Cardiac fibroblast (primary cell): ENCODE results near the gene COL11A2.
A peak's percentile ranks its signal among the peaks of the same experiment; 100 is the strongest.

ENCODE experiments used
- DNase-seq, 2 donors: peaks; one replicate each; pipeline versions ENCODE4 v3.0.0 to v3.0.0-alpha.2; 2010; ENCODE audit warnings: low read depth in 2 of 2
- H3K4me3 ChIP-seq, 2 donors: replicated peaks in 1 of 2; 1 replicate in 1 of 2; 2 replicates in 1 of 2; pipeline ENCODE4 v1.5.1; 2011; ENCODE audit warnings: low read depth in 2 of 2, low read length in 2 of 2, mild to moderate bottlenecking in 2 of 2, moderate library complexity in 1 of 2
- CTCF ChIP-seq: IDR thresholded peaks from one replicate; pipeline ENCODE4 v1.5.1; 2011; ENCODE audit warnings: low read depth, mild to moderate bottlenecking, low read length, inconsistent platforms

COL11A2 gene

GRCh38 chr6:33192671-33193602 is 670 bp upstream of the COL11A2 start:
- DNase-seq, result no peak
- TF ChIP-seq CTCF, result no peak
- H3K4me3 ChIP-seq, result peak overlapping the region in 1 of 2 donors; percentile 36

GRCh38 chr6:33191383-33192104 is 723 bp downstream of the COL11A2 start:
- no peak for TF ChIP-seq CTCF
- no peak for DNase-seq
- no peak overlapping the region for H3K4me3 ChIP-seq

GRCh38 chr6:33190504-33191107 is 1.7 kb downstream of the COL11A2 start:
- DNase-seq, result no peak
- TF ChIP-seq CTCF, result no peak
- no peak overlapping the region for H3K4me3 ChIP-seq

GRCh38 chr6:33189625-33190448 is 2.4 kb downstream of the COL11A2 start:
- DNase-seq, result no peak
- no peak overlapping the region for H3K4me3 ChIP-seq
- TF ChIP-seq CTCF, result no peak

- no peak for TF ChIP-seq CTCF
- DNase-seq, result no peak
Measured at GRCh38 chr6:33189164-33189563, 3.1 kb downstream of the COL11A2 start.

GRCh38 chr6:33187809-33188208 is 4.5 kb downstream of the COL11A2 start:
- DNase-seq, result no peak
- no peak for TF ChIP-seq CTCF
- no peak overlapping the region for H3K4me3 ChIP-seq

More at GRCh38 chr6:33189164-33189563, 3.1 kb downstream of the COL11A2 start:
- H3K4me3 ChIP-seq, result no peak overlapping the region
